HG03064 (cell line): Measurements from ENCODE around the gene TSGA10IP.

Experiments
- ATAC-seq: cut with Tn5 transposase; IDR thresholded peaks from one replicate; pipeline ENCODE4 v1.9.1; 2021; ENCODE audit warnings: low read depth; ENCODE audit not compliant: unreplicated experiment

The TSGA10IP gene

GRCh38 chr11:66003291-66003690 is 58.0 kb downstream of the TSGA10IP start:
- no peak for ATAC-seq

- ATAC-seq, result no peak
These were observed 58.9 kb downstream of the TSGA10IP start for GRCh38 chr11:66004186-66004585.

GRCh38 chr11:66006134-66006890 is 61.0 kb downstream of the TSGA10IP start:
- no peak for ATAC-seq

- no peak for ATAC-seq
These were observed 61.6 kb downstream of the TSGA10IP start for GRCh38 chr11:66006891-66007176.

GRCh38 chr11:66007201-66007634 is 61.9 kb downstream of the TSGA10IP start:
- ATAC-seq, result no peak

GRCh38 chr11:66008095-66008467 is 62.8 kb downstream of the TSGA10IP start:
- ATAC-seq, result no peak

GRCh38 chr11:66008468-66009101 is 63.3 kb downstream of the TSGA10IP start:
- no peak for ATAC-seq
